Ovary (tissue), 9 donors: ENCODE results near the gene MYL5. TPM values are rescaled to one million over a fixed set of nuclear protein-coding genes. Genes with fewer than 3 reads are reported as not detected.
"Not testable (repeated sequence)": the region's sequence is repeated elsewhere in the genome, so short reads cannot be mapped to it uniquely, and the experiment has no call there.

Experiments used
- DNase-seq, 5 donors: peaks; one replicate each; pipeline ENCODE4 v3.0.0-alpha.2; 2019 to 2020
- H3K27ac ChIP-seq, 2 donors: fragments of 200-600 bp; one replicate each; pipeline versions ENCODE4 v1.5.1 to v1.8.0; 2019 to 2022
- H3K27me3 ChIP-seq: fragments of 200-600 bp; one replicate; pipeline ENCODE4 v1.8.0; 2022
- H3K36me3 ChIP-seq: fragments of 200-600 bp; sonication (generic); one replicate; pipeline ENCODE4 v1.5.1; 2019
- H3K4me1 ChIP-seq: one replicate; pipeline ENCODE4 v1.8.1; 2013; ENCODE audit warnings: mild to moderate bottlenecking, moderate library complexity; ENCODE audit not compliant: insufficient read depth
- H3K4me3 ChIP-seq: fragments of 200-600 bp; sonication (generic); one replicate; pipeline ENCODE4 v1.5.1; 2017
- H3K9me3 ChIP-seq, 2 donors: fragments of 200-600 bp in 1 of 2; sonication (generic) in 1 of 2; one replicate each; pipeline versions ENCODE4 v1.5.1 to v1.8.1; 2013 to 2019; ENCODE audit warnings: mild to moderate bottlenecking in 1 of 2, moderate library complexity in 1 of 2
- EP300 ChIP-seq: sonication (generic); formaldehyde crosslinking; IDR thresholded peaks from one replicate; pipeline ENCODE4 v1.6.1; 2017; ENCODE audit warnings: antibody characterized with exemption
- POLR2A ChIP-seq: fragments of 450-650 bp; IDR thresholded peaks from one replicate; pipeline ENCODE4 v1.6.1; 2017; ENCODE audit warnings: antibody characterized with exemption, mild to moderate bottlenecking, moderate library complexity
- WGBS, 3 donors: extraction: QIAGEN DNeasy Blood & Tissue Kit in 1 of 3; methylation state at CpG; one replicate each; pipeline versions ENCODE4 v1.1.5 to v1.1.7; 2013 to 2017; 5-methylcytosine and 5-hydroxymethylcytosine counted together
- intact Hi-C, 4 donors: fragments of 100-400 bp; cut with DNase I; formaldehyde crosslinking; loops; one replicate each; pipeline versions ENCODE4 v1.11.0 to v1.15.1; 2022 to 2023
- polyA plus RNA-seq, 2 donors: library from polyadenylated mRNA; stranded (reverse); fragments of 200-250 nt in 1 of 2; fragments of 350-450 nt in 1 of 2; fragmentation: Illumina TruSeq in 1 of 2; extraction: RNeasy Lipid Tissue Mini Kit (QIAGEN cat#74804) in 1 of 2; gene quantifications; one replicate each; pipeline ENCODE4 v1.2.3, GENCODE V29; 2013 to 2014
- total RNA-seq, 7 donors: library from RNA; depleted of rRNA in 2 of 7; stranded (reverse); fragments of >200 nt in 2 of 7; fragmentation: NEBNext Ultra II Directional in 3 of 7; extraction: Animal tissue kit (Norgen Biotek cat#: 25700) in 3 of 7; gene quantifications; one replicate each; pipeline versions ENCODE4 v1.1.0 to v1.2.4, GENCODE V29; 2016 to 2023
- TF ChIP-seq, protein P1 (sequence below), 3 donors: fragments of 450-650 bp in 2 of 3; fragments of 200-600 bp in 1 of 3; IDR thresholded peaks; one replicate each; pipeline versions ENCODE4 v1.5.1 to v1.8.0; 2016 to 2022; ENCODE audit warnings: antibody characterized with exemption in 3 of 3, mild to moderate bottlenecking in 1 of 3
- donor health status: DM: no; HTN: no; CAD: no; lungs with moderate emphysema.
- donor health status: DM: no; HTN: no; CAD: no.
- donor health status: Bipolar disorder and iron deficiency.
- donor health status: DM: yes; HTN: yes; CAD: no.
- donor health status: DM: no; HTN: no; CAD: no.
- donor health status: DM: yes; HTN: yes; CAD: no.

Gene MYL5
- total and polyA plus RNA-seq, 9 donors, result 4.0 to 18.3 (median 9.3) TPM

DNA sequence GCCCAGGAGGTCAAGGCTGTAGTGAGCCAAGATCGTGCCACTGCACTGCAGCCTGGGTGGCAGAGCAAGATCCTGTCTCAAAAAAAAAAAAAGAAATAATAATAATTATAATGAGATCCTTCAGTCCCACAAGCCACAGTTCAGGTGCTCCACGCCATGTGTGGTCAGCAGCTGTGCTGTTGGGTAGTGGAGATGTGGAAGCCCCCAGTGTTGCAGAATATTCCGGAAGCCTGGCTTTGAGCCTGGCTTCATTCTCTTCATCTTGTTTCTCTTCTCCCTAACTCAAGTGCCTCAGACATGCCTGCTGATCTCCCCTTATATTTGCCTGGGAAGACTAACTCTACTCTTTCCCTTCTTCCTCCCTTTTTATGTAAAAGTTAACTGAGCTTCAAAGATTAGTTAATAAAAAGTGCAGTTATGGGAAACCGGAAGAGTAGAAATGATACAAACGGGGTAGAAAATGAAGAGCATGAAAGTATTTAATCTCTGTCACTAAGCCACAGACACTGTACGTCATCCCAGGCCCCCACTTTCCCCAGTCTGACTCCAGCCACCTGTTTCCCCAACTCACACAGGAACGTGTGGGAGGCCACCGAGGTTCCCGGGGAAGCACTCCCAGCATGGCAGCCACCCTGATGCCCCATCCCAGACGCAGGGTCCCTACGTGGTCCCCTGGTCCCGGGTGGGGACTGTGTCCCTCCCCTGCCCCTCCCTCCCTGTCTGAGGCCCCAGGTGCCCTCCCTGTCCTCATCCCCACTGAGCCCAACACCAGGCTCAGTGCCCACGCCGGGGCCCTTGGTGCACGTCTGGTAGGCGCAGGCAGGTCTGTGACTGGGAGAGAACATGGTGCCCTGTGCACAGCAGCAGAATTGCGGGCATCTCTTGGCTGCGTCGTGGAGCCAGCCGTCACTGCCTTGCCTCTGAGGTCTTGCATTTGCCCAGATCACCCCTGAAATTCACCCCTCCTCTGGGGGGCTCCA is 55.3 kb downstream of the MYL5 start:
- WGBS, 3 donors, result 85 to 89% (median 86%) methylated on average over 20 of the region's 20 CpGs
- no peak overlapping the region for H3K4me3 ChIP-seq
- intact Hi-C loops, result loop anchor here in 1 of 4 donors (10.0 kb wide), 1 partner anchor 255 kb away; the partner anchor contains the start of gene IDUA
- no peaks in the 10 kb centered on the region for H3K36me3 ChIP-seq
- TF ChIP-seq POLR2A (no peak), EP300 (no peak)
- TF ChIP-seq, protein P1, sequence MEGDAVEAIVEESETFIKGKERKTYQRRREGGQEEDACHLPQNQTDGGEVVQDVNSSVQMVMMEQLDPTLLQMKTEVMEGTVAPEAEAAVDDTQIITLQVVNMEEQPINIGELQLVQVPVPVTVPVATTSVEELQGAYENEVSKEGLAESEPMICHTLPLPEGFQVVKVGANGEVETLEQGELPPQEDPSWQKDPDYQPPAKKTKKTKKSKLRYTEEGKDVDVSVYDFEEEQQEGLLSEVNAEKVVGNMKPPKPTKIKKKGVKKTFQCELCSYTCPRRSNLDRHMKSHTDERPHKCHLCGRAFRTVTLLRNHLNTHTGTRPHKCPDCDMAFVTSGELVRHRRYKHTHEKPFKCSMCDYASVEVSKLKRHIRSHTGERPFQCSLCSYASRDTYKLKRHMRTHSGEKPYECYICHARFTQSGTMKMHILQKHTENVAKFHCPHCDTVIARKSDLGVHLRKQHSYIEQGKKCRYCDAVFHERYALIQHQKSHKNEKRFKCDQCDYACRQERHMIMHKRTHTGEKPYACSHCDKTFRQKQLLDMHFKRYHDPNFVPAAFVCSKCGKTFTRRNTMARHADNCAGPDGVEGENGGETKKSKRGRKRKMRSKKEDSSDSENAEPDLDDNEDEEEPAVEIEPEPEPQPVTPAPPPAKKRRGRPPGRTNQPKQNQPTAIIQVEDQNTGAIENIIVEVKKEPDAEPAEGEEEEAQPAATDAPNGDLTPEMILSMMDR (IDR thresholded peaks at IDR 0.05), result no peak
- no peaks in the 10 kb centered on the region for H3K9me3 ChIP-seq
- no peak for DNase-seq
- no peaks in the 10 kb centered on the region for H3K27me3 ChIP-seq
- H3K27ac ChIP-seq, result no peak overlapping the region
- H3K4me1 ChIP-seq, result peaks cover 10% of the 10 kb centered on the region

DNA sequence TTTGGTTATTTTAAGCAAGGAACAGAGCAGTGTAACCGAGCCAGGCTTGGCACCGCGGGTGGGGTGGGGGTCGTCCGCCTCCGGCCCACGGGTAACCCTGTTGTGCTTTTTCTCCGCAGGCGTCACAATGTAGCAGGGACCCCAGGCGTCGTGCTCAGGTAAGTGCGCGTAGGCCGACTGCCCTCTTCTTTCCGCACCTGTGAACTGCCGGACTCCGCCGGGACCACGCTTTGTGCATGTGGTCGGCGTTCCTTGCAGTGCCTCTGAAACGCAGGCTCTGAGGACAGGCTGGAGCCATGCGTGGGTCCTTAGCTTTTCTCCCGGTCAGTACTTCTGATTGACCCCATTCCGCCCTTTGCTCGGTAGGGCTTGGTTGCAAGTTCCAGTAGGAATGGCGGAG is 56.2 kb downstream of the MYL5 start:
- Histone ChIP-seq H3K4me3 (no peak overlapping the region), H3K36me3 (no peaks in the 10 kb centered on the region), H3K9me3 (no peaks in the 10 kb centered on the region), H3K27ac (no peak overlapping the region), H3K27me3 (no peaks in the 10 kb centered on the region), H3K4me1 (peaks cover 10% of the 10 kb centered on the region)
- TF ChIP-seq POLR2A, result no peak
- TF ChIP-seq, protein P1 (IDR thresholded peaks at IDR 0.05), result no peak
- TF ChIP-seq EP300, result no peak
- intact Hi-C loops, result loop anchor here in 1 of 4 donors (10.0 kb wide), 1 partner anchor 254 kb away; the partner anchor contains the start of gene IDUA
- no peak for DNase-seq
- 94 to 97% (median 95%) methylated on average over 27 of the region's 27 CpGs for WGBS, 3 donors

DNA sequence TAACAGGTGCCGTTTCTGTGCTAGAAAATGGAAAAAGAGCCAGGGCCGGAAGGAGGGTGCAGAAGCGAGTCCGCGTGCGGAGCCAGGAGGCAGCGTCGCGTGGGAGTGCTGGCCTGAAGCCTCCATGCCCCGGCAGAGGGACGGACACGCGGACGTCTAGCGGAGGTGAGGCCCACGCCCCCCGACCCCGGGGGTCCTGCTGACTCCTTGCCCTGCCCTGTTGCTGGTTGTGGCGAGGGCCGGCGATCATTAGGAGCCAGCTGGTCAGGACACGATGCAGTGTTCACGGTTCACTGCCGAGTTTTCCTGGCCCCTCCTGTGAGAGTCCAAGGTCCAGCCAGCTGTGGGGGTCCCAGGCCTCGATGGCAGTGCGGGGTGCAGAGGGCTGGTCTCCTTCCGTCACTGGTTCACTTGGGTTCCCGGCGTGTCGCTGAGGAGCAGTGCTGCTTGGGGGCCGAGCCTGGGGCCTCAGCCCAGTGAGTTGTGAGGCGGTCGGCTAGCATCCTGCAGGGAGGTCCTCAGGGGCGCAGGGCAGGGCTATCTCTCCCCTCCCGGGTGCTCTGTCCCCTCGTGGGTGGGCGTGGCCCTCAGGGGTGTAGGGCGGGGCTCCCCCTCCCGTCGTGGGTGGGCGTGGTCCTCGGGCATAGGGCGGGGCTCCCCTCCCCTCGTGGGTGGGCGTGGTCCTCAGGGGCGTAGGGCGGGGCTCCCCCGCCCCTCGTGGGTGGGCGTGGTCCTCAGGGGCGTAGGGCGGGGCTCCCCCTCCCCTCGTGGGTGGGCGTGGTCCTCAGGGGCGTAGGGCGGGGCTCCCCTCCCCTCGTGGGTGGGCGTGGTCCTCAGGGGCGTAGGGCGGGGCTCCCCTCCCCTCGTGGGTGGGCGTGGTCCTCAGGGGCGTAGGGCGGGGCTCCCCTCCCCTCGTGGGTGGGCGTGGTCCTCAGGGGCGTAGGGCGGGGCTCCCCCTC is 56.9 kb downstream of the MYL5 start:
- DNase-seq, H3K9me3 ChIP-seq, H3K4me1 ChIP-seq, H3K4me3 ChIP-seq, H3K36me3 ChIP-seq, H3K27ac ChIP-seq, H3K27me3 ChIP-seq: not testable (repeated sequence)
- 89 to 94% (median 90%) methylated on average over 28 to 55 of the region's 68 CpGs for WGBS, 3 donors
- intact Hi-C loops, result loop anchor here in 1 of 4 donors (10.0 kb wide), 1 partner anchor 254 kb away; the partner anchor contains the start of gene IDUA

Other genes starting within 250 kb of the MYL5 start
- 10 to 100 TPM; 28.2 to 38.8 (median 31.9) TPM for gene ZNF721, start 175.4 kb upstream of the MYL5 start, total RNA-seq
- 10 to 100 TPM; 13.7 to 15.5 TPM for gene ZNF721, start 175.4 kb upstream of the MYL5 start, polyA plus RNA-seq
- gene PIGG, start 175.3 kb upstream of the MYL5 start, total RNA-seq, result 10 to 100 TPM; 32.3 to 61.3 (median 49.8) TPM
- 10 to 100 TPM; 31.5 to 38.1 TPM for gene PIGG, start 175.3 kb upstream of the MYL5 start, polyA plus RNA-seq
- not detected for gene TMEM271, start 98.2 kb upstream of the MYL5 start, total RNA-seq
- gene TMEM271, start 98.2 kb upstream of the MYL5 start, polyA plus RNA-seq, result not detected
- 1 to 10 TPM; 1.4 to 7.5 (median 5.3) TPM for gene PDE6B, start 49.0 kb upstream of the MYL5 start, total RNA-seq
- 1 to 10 TPM; 2.2 to 2.3 TPM for gene PDE6B, start 49.0 kb upstream of the MYL5 start, polyA plus RNA-seq
- 100 to 1,000 TPM; 180 to 267 (median 189) TPM for gene ATP5ME, start 266 bp upstream of the MYL5 start, total RNA-seq
- gene ATP5ME, start 266 bp upstream of the MYL5 start, polyA plus RNA-seq, result 100 to 1,000 TPM; 207 to 359 TPM
- gene SLC49A3, start 14.6 kb downstream of the MYL5 start, total RNA-seq, result 1 to 10 TPM; 1.1 to 5.2 (median 2.5) TPM
- gene SLC49A3, start 14.6 kb downstream of the MYL5 start, polyA plus RNA-seq, result 1 to 10 TPM in 1 of 2 donors, under 1 TPM in 1; 0.43 to 1.8 TPM
- gene PCGF3, start 31.3 kb downstream of the MYL5 start, total RNA-seq, result 10 to 100 TPM; 33.2 to 51.2 (median 45.3) TPM
- gene PCGF3, start 31.3 kb downstream of the MYL5 start, polyA plus RNA-seq, result 10 to 100 TPM; 21.7 to 45.4 TPM
- 10 to 100 TPM in 1 of 7 donors, 1 to 10 TPM in 6; 1.4 to 10.2 (median 3.9) TPM for gene CPLX1, start 151.6 kb downstream of the MYL5 start, total RNA-seq
- 1 to 10 TPM in 1 of 2 donors, under 1 TPM in 1; 0.47 to 2.3 TPM for gene CPLX1, start 151.6 kb downstream of the MYL5 start, polyA plus RNA-seq